ENCODE data around the gene ARHGAP26. TPM values are rescaled to one million over a fixed set of nuclear protein-coding genes. Genes with fewer than 3 reads are reported as not detected.

Gene ARHGAP26
- total and polyA plus RNA-seq, 2 donors (not counting 3 experiments of a cell fraction or from before 2014, with no cell fraction given), result 3.1 to 16.2 TPM

DNA sequence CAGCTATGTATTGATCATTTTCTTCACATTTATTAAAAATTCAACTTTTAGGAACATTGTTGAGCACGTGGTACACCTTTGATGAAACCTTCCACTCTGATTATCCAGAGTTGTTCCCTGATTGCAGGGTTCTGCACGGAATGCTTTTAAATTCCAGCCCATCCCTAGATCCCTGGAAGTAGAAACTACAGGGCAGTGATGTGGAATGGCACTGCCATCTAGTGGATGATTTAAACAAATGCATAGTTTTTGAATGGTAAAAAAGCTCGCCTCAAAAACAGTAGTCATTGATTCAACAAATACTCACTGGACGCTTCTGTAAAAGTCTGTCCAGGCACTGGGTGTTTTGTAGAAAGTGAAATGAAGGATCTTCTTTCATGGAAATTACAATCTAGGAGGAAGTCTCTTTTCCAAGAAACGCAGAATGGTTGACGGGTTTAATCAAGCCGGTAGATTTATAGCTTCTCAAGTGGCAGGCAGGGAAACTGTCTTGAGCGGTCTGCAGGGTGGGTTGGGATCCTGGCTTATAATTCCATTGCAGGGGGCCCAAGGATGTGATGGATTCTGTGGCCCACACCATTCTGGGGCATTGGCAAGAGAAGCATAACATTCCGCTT is 118.4 kb downstream of the ARHGAP26 start:
- no peaks in the 10 kb centered on the region for H3K36me3 ChIP-seq (ENCODE audit: control insufficient read depth in 2 of 2, extremely low read depth in 1 of 2, insufficient read depth in 2 of 2, low read length in 2 of 2)
- H3K9me1 ChIP-seq (replicated peaks; ENCODE audit: control insufficient read depth, extremely low read depth, insufficient read depth, low read length), result no peaks in the 10 kb centered on the region
- H4K20me1 ChIP-seq (replicated peaks; ENCODE audit: control insufficient read depth, extremely low read depth, insufficient read depth, low read length), result no peaks in the 10 kb centered on the region
- DNase-seq (ENCODE audit: low read depth, low spot score), result peak; percentile 55
- dilution Hi-C loops (cut with MboI; ENCODE audit: extremely low pct_ligation_motif_present, low sequenced_read_pairs) (loop anchor here (25.0 kb wide), 1 partner anchor 176 kb away; no protein-coding TSS in a partner anchor), intact Hi-C loops (cut with micrococcal nuclease) (loop anchor here (1.0 kb wide), 3 partner anchors 171 to 233 kb away; no protein-coding TSS in a partner anchor)
- ChIA-PET POLR2A (no interaction called here), CTCF (interaction anchor here (0.6 to 21.9 kb wide), 76 partner anchors 9 to 1252 kb away, joined by 3 to 1173 read pairs (median 5); partner anchors contain the start of genes ARHGAP26 and NR3C1)
- no peaks in the 10 kb centered on the region for H3K79me2 ChIP-seq (ENCODE audit: control insufficient read depth, insufficient read depth, low read length)
- H3K4me1 ChIP-seq (ENCODE audit: control insufficient read depth, extremely low read depth, insufficient read depth, low read length), result peaks cover 3% of the 10 kb centered on the region
- peak; percentile 93 for FAIRE-seq
- H3K4me2 ChIP-seq (ENCODE audit: insufficient read depth, low read length), result no peak overlapping the region
- no peak overlapping the region for H3K9ac ChIP-seq (replicated peaks; ENCODE audit: extremely low read depth, insufficient read depth, low read length)
- H3K9me3 ChIP-seq (replicated peaks; ENCODE audit: control insufficient read depth, insufficient read depth, low read length), result no peaks in the 10 kb centered on the region
- no peak for TF ChIP-seq FOS (IDR thresholded peaks at IDR 0.05; ENCODE audit: borderline replicate concordance, insufficient read depth, low read length)
- TF ChIP-seq, protein P1, sequence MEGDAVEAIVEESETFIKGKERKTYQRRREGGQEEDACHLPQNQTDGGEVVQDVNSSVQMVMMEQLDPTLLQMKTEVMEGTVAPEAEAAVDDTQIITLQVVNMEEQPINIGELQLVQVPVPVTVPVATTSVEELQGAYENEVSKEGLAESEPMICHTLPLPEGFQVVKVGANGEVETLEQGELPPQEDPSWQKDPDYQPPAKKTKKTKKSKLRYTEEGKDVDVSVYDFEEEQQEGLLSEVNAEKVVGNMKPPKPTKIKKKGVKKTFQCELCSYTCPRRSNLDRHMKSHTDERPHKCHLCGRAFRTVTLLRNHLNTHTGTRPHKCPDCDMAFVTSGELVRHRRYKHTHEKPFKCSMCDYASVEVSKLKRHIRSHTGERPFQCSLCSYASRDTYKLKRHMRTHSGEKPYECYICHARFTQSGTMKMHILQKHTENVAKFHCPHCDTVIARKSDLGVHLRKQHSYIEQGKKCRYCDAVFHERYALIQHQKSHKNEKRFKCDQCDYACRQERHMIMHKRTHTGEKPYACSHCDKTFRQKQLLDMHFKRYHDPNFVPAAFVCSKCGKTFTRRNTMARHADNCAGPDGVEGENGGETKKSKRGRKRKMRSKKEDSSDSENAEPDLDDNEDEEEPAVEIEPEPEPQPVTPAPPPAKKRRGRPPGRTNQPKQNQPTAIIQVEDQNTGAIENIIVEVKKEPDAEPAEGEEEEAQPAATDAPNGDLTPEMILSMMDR (IDR thresholded peaks at IDR 0.05; ENCODE audit: extremely low read depth in 1 of 2, insufficient read depth in 1 of 2, low read depth in 1 of 2, low read length in 2 of 2), result peak; percentile 50 to 60
- no peak for TF ChIP-seq MYC (IDR thresholded peaks at IDR 0.05; ENCODE audit: low read depth, low read length)
- no peak for TF ChIP-seq POLR2AphosphoS5 (IDR thresholded peaks at IDR 0.05; ENCODE audit: insufficient read depth, low read depth, low read length)
- no peak for TF ChIP-seq POLR2A (IDR thresholded peaks at IDR 0.05; ENCODE audit: low read depth, low read length)
- TF ChIP-seq JUN (IDR thresholded peaks at IDR 0.05; ENCODE audit: borderline replicate concordance, insufficient read depth, insufficient read length, low read depth), result no peak
- no peak for TF ChIP-seq EZH2 (IDR thresholded peaks at IDR 0.05; ENCODE audit: borderline replicate concordance, low read depth, low read length, severe bottlenecking)
- no peak overlapping the region for H3K27ac ChIP-seq (ENCODE audit: insufficient read depth, low read depth, low read length)
- H2AFZ ChIP-seq (ENCODE audit: low read depth, low read length), result no peak overlapping the region
- H3K27me3 ChIP-seq (ENCODE audit: control insufficient read depth in 2 of 2, insufficient read depth in 2 of 2, low read length in 2 of 2), result no peaks in the 10 kb centered on the region
- H3K4me3 ChIP-seq (replicated peaks in 1 of 3; ENCODE audit: insufficient read depth in 1 of 3, low read depth in 1 of 3, low read length in 3 of 3), result no peak overlapping the region
- no TSS peak for BruUV-seq (replicated peaks)
